Endothelial cell of umbilical vein (primary cell): ENCODE data around the gene RNGTT.

Experiments used
- EZH2 ChIP-seq: IDR thresholded peaks from 2 replicates; pipeline ENCODE4 v1.6.1; 2012; ENCODE audit warnings: borderline replicate concordance, low read depth, mild to moderate bottlenecking, moderate library complexity, low read length, inconsistent platforms; ENCODE audit not compliant: severe bottlenecking
- FOS ChIP-seq: IDR thresholded peaks from 2 replicates; pipeline ENCODE4 v1.6.1; 2011; ENCODE audit warnings: mild to moderate bottlenecking, low read length, moderate library complexity, borderline replicate concordance; ENCODE audit not compliant: insufficient read depth
- JUN ChIP-seq: IDR thresholded peaks from 2 replicates; pipeline ENCODE4 v1.6.1; 2011; ENCODE audit warnings: borderline replicate concordance, low read depth; ENCODE audit not compliant: insufficient read length, insufficient read depth
- MYC ChIP-seq: IDR thresholded peaks from one replicate; pipeline ENCODE4 v1.6.1; 2011; ENCODE audit warnings: mild to moderate bottlenecking, low read depth, low read length
- POLR2A ChIP-seq: IDR thresholded peaks from 2 replicates; pipeline ENCODE4 v1.6.1; 2012; ENCODE audit warnings: low read depth, mild to moderate bottlenecking, control low read depth, low read length
- POLR2AphosphoS5 ChIP-seq: IDR thresholded peaks from 2 replicates; pipeline ENCODE4 v1.6.1; 2012; ENCODE audit warnings: low read depth, mild to moderate bottlenecking, control low read depth, low read length, moderate library complexity; ENCODE audit not compliant: insufficient read depth
- TF ChIP-seq, protein P1 (sequence below), 2 donors: IDR thresholded peaks; 1 replicate in 1 of 2; 2 replicates in 1 of 2; pipeline ENCODE4 v1.5.1; 2011; ENCODE audit warnings: low read length in 2 of 2, mild to moderate bottlenecking in 2 of 2, moderate library complexity in 2 of 2, control low read depth in 1 of 2, inconsistent platforms in 1 of 2, low read depth in 1 of 2; ENCODE audit not compliant: insufficient read depth in 1 of 2; ENCODE audit errors: extremely low read depth in 1 of 2

- TF ChIP-seq POLR2A, result no peak
- TF ChIP-seq EZH2, result no peak
- no peak for TF ChIP-seq MYC
- TF ChIP-seq POLR2AphosphoS5, result no peak
- no peak for TF ChIP-seq FOS
- TF ChIP-seq, protein P1, sequence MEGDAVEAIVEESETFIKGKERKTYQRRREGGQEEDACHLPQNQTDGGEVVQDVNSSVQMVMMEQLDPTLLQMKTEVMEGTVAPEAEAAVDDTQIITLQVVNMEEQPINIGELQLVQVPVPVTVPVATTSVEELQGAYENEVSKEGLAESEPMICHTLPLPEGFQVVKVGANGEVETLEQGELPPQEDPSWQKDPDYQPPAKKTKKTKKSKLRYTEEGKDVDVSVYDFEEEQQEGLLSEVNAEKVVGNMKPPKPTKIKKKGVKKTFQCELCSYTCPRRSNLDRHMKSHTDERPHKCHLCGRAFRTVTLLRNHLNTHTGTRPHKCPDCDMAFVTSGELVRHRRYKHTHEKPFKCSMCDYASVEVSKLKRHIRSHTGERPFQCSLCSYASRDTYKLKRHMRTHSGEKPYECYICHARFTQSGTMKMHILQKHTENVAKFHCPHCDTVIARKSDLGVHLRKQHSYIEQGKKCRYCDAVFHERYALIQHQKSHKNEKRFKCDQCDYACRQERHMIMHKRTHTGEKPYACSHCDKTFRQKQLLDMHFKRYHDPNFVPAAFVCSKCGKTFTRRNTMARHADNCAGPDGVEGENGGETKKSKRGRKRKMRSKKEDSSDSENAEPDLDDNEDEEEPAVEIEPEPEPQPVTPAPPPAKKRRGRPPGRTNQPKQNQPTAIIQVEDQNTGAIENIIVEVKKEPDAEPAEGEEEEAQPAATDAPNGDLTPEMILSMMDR (IDR thresholded peaks at IDR 0.05; ENCODE audit: extremely low read depth in 1 of 2, insufficient read depth in 1 of 2, low read depth in 1 of 2, low read length in 2 of 2), result no peak
- no peak for TF ChIP-seq JUN
These were observed 82.0 kb downstream of the RNGTT start for GRCh38 chr6:88881451-88881850.
